IMR-90 (cell line): Measurements from ENCODE around the gene DCTD. TPM values are rescaled to one million over a fixed set of nuclear protein-coding genes. Genes with fewer than 3 reads are reported as not detected.

ENCODE experiments used
- ATAC-seq: fragments of 200-7000 bp; cut with Tn5 transposase; 2 replicates; pipeline ENCODE4 v1.9.1; 2020; ENCODE audit warnings: low read depth, mild to moderate bottlenecking, moderate library complexity
- BruUV-seq: library from RNA; stranded (reverse); fragments of 400-500 nt; replicated peaks from 2 replicates; lab custom pipeline; 2021; lab: Mats Ljungman, UMichigan
- CTCF ChIA-PET: fragments of 300-600 bp; formaldehyde crosslinking; extraction: SDS; loops from one replicate; lab custom pipeline; 2021; ENCODE audit warnings: antibody characterized with exemption; lab: Yijun Ruan, JAX
- POLR2A ChIA-PET: fragments of 300-600 bp; sonication (Branson Sonifier 250); formaldehyde crosslinking; loops from one replicate; lab custom pipeline; 2022; ENCODE audit warnings: antibody characterized with exemption; ENCODE audit not compliant: unreplicated experiment; lab: Charles Lee
- DNase-seq: peaks from one replicate; pipeline ENCODE4 v3.0.0; 2013
- H2AFZ ChIP-seq: replicated peaks from 2 replicates; pipeline ENCODE3; 2013; ENCODE audit warnings: low read length, mild to moderate bottlenecking; ENCODE audit not compliant: poor library complexity
- H2AK5ac ChIP-seq: 2 replicates; pipeline ENCODE4 v1.6.1; 2013; ENCODE audit warnings: low read depth, low read length, inconsistent platforms
- H2AK9ac ChIP-seq: replicated peaks from 2 replicates; pipeline ENCODE3; 2013; ENCODE audit warnings: mild to moderate bottlenecking, low read depth, low read length, moderate library complexity; ENCODE audit not compliant: poor library complexity
- H2BK120ac ChIP-seq: 2 replicates; pipeline ENCODE4 v1.6.1; 2013; ENCODE audit warnings: low read depth, low read length, inconsistent platforms
- H2BK15ac ChIP-seq: 3 replicates; pipeline ENCODE4 v1.6.1; 2013; ENCODE audit warnings: low read depth, low read length, inconsistent platforms
- H2BK20ac ChIP-seq: 2 replicates; pipeline ENCODE4 v1.6.1; 2013; ENCODE audit warnings: low read depth, mild to moderate bottlenecking, inconsistent platforms, low read length, moderate library complexity
- H2BK5ac ChIP-seq: 2 replicates; pipeline ENCODE4 v1.6.1; 2013; ENCODE audit warnings: mild to moderate bottlenecking, low read depth, low read length, inconsistent platforms; ENCODE audit not compliant: poor library complexity, severe bottlenecking
- H3K14ac ChIP-seq: replicated peaks from 2 replicates; pipeline ENCODE4 v1.6.1; 2013; ENCODE audit warnings: low read depth, low read length, inconsistent platforms
- H3K18ac ChIP-seq: 2 replicates; pipeline ENCODE4 v1.6.1; 2013; ENCODE audit warnings: low read depth, low read length, control low read depth
- H3K23ac ChIP-seq: 2 replicates; pipeline ENCODE4 v1.6.1; 2013; ENCODE audit warnings: low read depth, low read length, inconsistent platforms
- H3K27ac ChIP-seq: 2 replicates; pipeline ENCODE4 v1.5.1; 2013; ENCODE audit warnings: mild to moderate bottlenecking, control low read depth, low read length; ENCODE audit not compliant: insufficient read depth
- H3K27me3 ChIP-seq: 2 replicates; pipeline ENCODE4 v1.6.1; 2013; ENCODE audit warnings: low read length; ENCODE audit not compliant: control insufficient read depth, insufficient read depth
- H3K36me3 ChIP-seq: 2 replicates; pipeline ENCODE4 v1.6.1; 2013; ENCODE audit warnings: low read length, mixed read lengths; ENCODE audit not compliant: control insufficient read depth, insufficient read depth
- H3K4ac ChIP-seq: 2 replicates; pipeline ENCODE4 v1.6.1; 2013; ENCODE audit warnings: low read depth, low read length, inconsistent platforms
- H3K4me1 ChIP-seq: 2 replicates; pipeline ENCODE4 v1.6.1; 2013; ENCODE audit warnings: low read length, mixed read lengths; ENCODE audit not compliant: control insufficient read depth, insufficient read depth
- H3K4me2 ChIP-seq: 2 replicates; pipeline ENCODE4 v1.6.1; 2013; ENCODE audit warnings: low read depth, mild to moderate bottlenecking, control low read depth, low read length, moderate library complexity
- H3K4me3 ChIP-seq: 2 replicates; pipeline ENCODE4 v1.5.1; 2013; ENCODE audit warnings: low read depth, mild to moderate bottlenecking, control low read depth, low read length, moderate library complexity; ENCODE audit not compliant: insufficient read depth
- H3K56ac ChIP-seq: 2 replicates; pipeline ENCODE4 v1.6.1; 2013; ENCODE audit warnings: low read length, inconsistent platforms; ENCODE audit not compliant: insufficient read depth; ENCODE audit errors: extremely low read depth
- H3K79me1 ChIP-seq, 2 experiments: 2 replicates each; pipeline ENCODE4 v1.6.1; 2013; ENCODE audit warnings: low read length in 2 of 2, inconsistent platforms in 1 of 2, low read depth in 1 of 2
- H3K9ac ChIP-seq: 2 replicates; pipeline ENCODE4 v1.6.1; 2013; ENCODE audit warnings: low read depth, low read length, control low read depth
- H3K9me1 ChIP-seq: 2 replicates; pipeline ENCODE4 v1.6.1; 2013; ENCODE audit warnings: low read length, inconsistent platforms; ENCODE audit not compliant: insufficient read depth
- H3K9me3 ChIP-seq: 2 replicates; pipeline ENCODE4 v1.6.1; 2013; ENCODE audit warnings: low read length; ENCODE audit not compliant: control insufficient read depth, insufficient read depth
- H4K20me1 ChIP-seq: 2 replicates; pipeline ENCODE4 v1.6.1; 2013; ENCODE audit warnings: low read length, inconsistent platforms; ENCODE audit not compliant: insufficient read depth
- H4K5ac ChIP-seq: 2 replicates; pipeline ENCODE4 v1.6.1; 2013; ENCODE audit warnings: mild to moderate bottlenecking, low read depth, low read length, control low read depth
- H4K8ac ChIP-seq, 2 experiments: 2 replicates each; pipeline ENCODE4 v1.6.1; 2013; ENCODE audit warnings: low read depth in 2 of 2, low read length in 2 of 2, control low read depth in 1 of 2, inconsistent platforms in 1 of 2
- H4K91ac ChIP-seq: 2 replicates; pipeline ENCODE4 v1.6.1; 2013; ENCODE audit warnings: low read depth, low read length, inconsistent platforms; ENCODE audit not compliant: insufficient read depth
- CEBPB ChIP-seq: IDR thresholded peaks from 2 replicates; pipeline ENCODE4 v1.6.1; 2012; ENCODE audit warnings: low read depth, low read length, improper control_type of control experiment
- CHD1 ChIP-seq: IDR thresholded peaks from 2 replicates; pipeline ENCODE4 v1.6.1; 2012; ENCODE audit warnings: low read depth, low read length, improper control_type of control experiment
- FOS ChIP-seq: fragments of 150-350 bp; IDR thresholded peaks from 2 replicates; pipeline ENCODE4 v1.6.1; 2016; ENCODE audit warnings: low read depth, low read length
- MAFK ChIP-seq: IDR thresholded peaks from 2 replicates; pipeline ENCODE4 v1.6.1; 2012; ENCODE audit warnings: low read depth, low read length, improper control_type of control experiment
- POLR2A ChIP-seq: IDR thresholded peaks from 2 replicates; pipeline ENCODE4 v1.6.1; 2012; ENCODE audit warnings: mild to moderate bottlenecking, low read depth, low read length
- RCOR1 ChIP-seq: IDR thresholded peaks from 2 replicates; pipeline ENCODE4 v1.6.1; 2012; ENCODE audit warnings: mild to moderate bottlenecking, low read length, improper control_type of control experiment; ENCODE audit not compliant: insufficient replicate concordance
- WGBS, 2 experiments: methylation state at CpG; one replicate each; pipeline versions ENCODE4 v1.1.5 to v1.1.7; 2013; ENCODE audit warnings: missing lambda C conversion rate in 2 of 2; ENCODE audit not compliant: insufficient read length in 1 of 2; ENCODE audit errors: extremely low coverage in 2 of 2; 5-methylcytosine and 5-hydroxymethylcytosine counted together
- dilution Hi-C: fragments of 300-500 bp; cut with HindIII; formaldehyde crosslinking; loops from one replicate; pipeline ENCODE4 v1.14.3; 2018; ENCODE audit warnings: low sequenced_read_pairs; ENCODE audit not compliant: unreplicated experiment
- in situ Hi-C: fragments of 300-500 bp; cut with MboI; formaldehyde crosslinking; loops from 3 replicates; pipeline ENCODE4 v1.14.3; 2019; ENCODE audit warnings: low sequenced_read_pairs, inconsistent platforms, mixed read lengths
- intact Hi-C: fragments of 100-400 bp; cut with micrococcal nuclease; formaldehyde crosslinking; loops from 2 replicates; pipeline ENCODE4 v1.10.0; 2022
- polyA plus RNA-seq, 3 experiments: library from polyadenylated mRNA; depleted of rRNA; stranded (reverse); fragments of >200 nt; gene quantifications; 2 replicates each; pipeline ENCODE4 v1.2.3, GENCODE V29; 2012; ENCODE audit warnings: low replicate concordance in 1 of 3
- total RNA-seq: library from RNA; depleted of rRNA; stranded (reverse); fragments of >200 nt; gene quantifications from 2 replicates; pipeline ENCODE4 v1.2.3, GENCODE V29; 2012
- TF ChIP-seq, protein P1 (sequence below): fragments of 150-350 bp; IDR thresholded peaks from 2 replicates; pipeline ENCODE4 v1.6.1; 2016; ENCODE audit warnings: low read depth, mild to moderate bottlenecking, low read length, moderate library complexity, borderline replicate concordance
- TF ChIP-seq, protein P2 (sequence below): fragments of 150-350 bp; IDR thresholded peaks from 2 replicates; pipeline ENCODE4 v1.6.1; 2017; ENCODE audit warnings: mild to moderate bottlenecking, antibody characterized with exemption, low read length, low read depth
- TF ChIP-seq, protein P3 (sequence below): conservative IDR thresholded peaks from 2 replicates; pipeline ENCODE4 v1.5.1; 2012; ENCODE audit warnings: mild to moderate bottlenecking, low read depth, low read length, improper control_type of control experiment

The DCTD gene
- total and polyA plus RNA-seq, 2 of the 4 experiments (the other 2 are of a cell fraction), result 90.3 to 127 TPM

DNA sequence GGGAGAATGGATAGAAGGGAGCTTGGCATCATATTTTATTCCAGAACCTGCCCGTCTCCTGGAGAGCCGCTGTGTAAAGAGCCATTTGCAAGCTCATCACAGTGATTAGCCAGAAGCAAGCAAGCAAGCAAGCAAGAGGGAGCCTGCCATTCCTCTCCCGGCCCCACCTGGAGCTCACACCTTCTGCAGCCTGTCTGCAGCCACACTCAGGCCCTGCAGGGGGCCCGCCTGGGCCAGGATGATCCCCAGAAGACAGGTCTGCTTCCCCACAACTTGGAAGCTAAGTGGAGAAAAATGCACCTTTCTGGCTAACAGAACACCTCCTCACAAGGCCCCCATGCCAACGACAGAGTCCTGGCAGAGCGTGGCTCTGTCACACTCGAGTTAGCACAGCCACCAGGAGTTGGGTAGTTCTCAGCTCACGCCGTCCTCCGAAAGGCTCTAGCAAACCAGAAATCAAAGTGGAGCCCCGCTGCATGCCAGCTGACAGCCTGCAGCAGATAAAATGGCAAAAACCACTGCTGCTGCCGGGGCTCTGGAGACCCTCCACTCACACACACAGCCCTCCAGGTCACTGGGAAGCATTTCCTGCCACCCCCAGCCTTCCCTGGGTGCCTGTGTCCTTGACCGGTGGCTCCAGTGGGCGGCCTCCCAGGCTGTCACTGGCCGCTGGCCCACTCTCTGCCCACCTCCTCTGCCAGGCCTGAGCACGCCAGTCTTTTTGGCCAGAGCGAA, 54.9 kb downstream of the DCTD start:
- H3K23ac ChIP-seq, result no peak overlapping the region
- no peak overlapping the region for H3K14ac ChIP-seq
- 70% methylated on average over 4 of the region's 17 CpGs; no CpG with 5 or more reads in 1 of the 2 experiments for WGBS, 2 experiments
- H3K18ac ChIP-seq, result no peak overlapping the region
- no peak overlapping the region for H2AK9ac ChIP-seq
- H2BK120ac ChIP-seq, result no peak overlapping the region
- no peak overlapping the region for H2BK5ac ChIP-seq
- CTCF ChIA-PET, result no interaction called here
- intact Hi-C loops (no loop called here), in situ Hi-C loops (no loop called here), dilution Hi-C loops (no loop called here)
- H2BK15ac ChIP-seq, result no peak overlapping the region
- no peak overlapping the region for H4K91ac ChIP-seq
- DNase-seq (no peak), ATAC-seq (no peak)
- H4K20me1 ChIP-seq, result no peaks in the 10 kb centered on the region
- H3K9ac ChIP-seq, result no peak overlapping the region
- no peak overlapping the region for H2AK5ac ChIP-seq
- H2BK20ac ChIP-seq, result no peak overlapping the region
- H3K4me1 ChIP-seq, result no peaks in the 10 kb centered on the region
- H3K27me3 ChIP-seq, result no peaks in the 10 kb centered on the region; the same call in 1 of the 2 replicates
- BruUV-seq, result no TSS peak
- H3K27ac ChIP-seq, result no peak overlapping the region
- TF ChIP-seq, protein P1, sequence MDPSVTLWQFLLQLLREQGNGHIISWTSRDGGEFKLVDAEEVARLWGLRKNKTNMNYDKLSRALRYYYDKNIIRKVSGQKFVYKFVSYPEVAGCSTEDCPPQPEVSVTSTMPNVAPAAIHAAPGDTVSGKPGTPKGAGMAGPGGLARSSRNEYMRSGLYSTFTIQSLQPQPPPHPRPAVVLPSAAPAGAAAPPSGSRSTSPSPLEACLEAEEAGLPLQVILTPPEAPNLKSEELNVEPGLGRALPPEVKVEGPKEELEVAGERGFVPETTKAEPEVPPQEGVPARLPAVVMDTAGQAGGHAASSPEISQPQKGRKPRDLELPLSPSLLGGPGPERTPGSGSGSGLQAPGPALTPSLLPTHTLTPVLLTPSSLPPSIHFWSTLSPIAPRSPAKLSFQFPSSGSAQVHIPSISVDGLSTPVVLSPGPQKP, result no peak
- TF ChIP-seq CEBPB (no peak), MAFK (no peak), RCOR1 (no peak), FOS (no peak), POLR2A (no peak), CHD1 (no peak)
- TF ChIP-seq, protein P2, sequence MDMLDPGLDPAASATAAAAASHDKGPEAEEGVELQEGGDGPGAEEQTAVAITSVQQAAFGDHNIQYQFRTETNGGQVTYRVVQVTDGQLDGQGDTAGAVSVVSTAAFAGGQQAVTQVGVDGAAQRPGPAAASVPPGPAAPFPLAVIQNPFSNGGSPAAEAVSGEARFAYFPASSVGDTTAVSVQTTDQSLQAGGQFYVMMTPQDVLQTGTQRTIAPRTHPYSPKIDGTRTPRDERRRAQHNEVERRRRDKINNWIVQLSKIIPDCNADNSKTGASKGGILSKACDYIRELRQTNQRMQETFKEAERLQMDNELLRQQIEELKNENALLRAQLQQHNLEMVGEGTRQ, result no peak
- TF ChIP-seq, protein P3, sequence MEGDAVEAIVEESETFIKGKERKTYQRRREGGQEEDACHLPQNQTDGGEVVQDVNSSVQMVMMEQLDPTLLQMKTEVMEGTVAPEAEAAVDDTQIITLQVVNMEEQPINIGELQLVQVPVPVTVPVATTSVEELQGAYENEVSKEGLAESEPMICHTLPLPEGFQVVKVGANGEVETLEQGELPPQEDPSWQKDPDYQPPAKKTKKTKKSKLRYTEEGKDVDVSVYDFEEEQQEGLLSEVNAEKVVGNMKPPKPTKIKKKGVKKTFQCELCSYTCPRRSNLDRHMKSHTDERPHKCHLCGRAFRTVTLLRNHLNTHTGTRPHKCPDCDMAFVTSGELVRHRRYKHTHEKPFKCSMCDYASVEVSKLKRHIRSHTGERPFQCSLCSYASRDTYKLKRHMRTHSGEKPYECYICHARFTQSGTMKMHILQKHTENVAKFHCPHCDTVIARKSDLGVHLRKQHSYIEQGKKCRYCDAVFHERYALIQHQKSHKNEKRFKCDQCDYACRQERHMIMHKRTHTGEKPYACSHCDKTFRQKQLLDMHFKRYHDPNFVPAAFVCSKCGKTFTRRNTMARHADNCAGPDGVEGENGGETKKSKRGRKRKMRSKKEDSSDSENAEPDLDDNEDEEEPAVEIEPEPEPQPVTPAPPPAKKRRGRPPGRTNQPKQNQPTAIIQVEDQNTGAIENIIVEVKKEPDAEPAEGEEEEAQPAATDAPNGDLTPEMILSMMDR, result no peak
- H3K4me3 ChIP-seq, result no peak overlapping the region
- POLR2A ChIA-PET, result no interaction called here
- H2AFZ ChIP-seq, result no peak overlapping the region
- H3K4me2 ChIP-seq, result no peak overlapping the region
- no peaks in the 10 kb centered on the region for H3K9me1 ChIP-seq
- peaks cover 2% of the 10 kb centered on the region; the same call in 1 of the 2 replicates for H3K9me3 ChIP-seq
- no peak overlapping the region for H4K8ac ChIP-seq
- H3K36me3 ChIP-seq, result no peaks in the 10 kb centered on the region
- H3K79me1 ChIP-seq, result no peaks in the 10 kb centered on the region
- H3K4ac ChIP-seq, result no peak overlapping the region
- H4K5ac ChIP-seq, result no peak overlapping the region
- no peak overlapping the region for H3K56ac ChIP-seq
